GM18520 (cell line): Measurements from ENCODE around the gene TRAPPC4.

Experiments
- ATAC-seq: cut with Tn5 transposase; IDR thresholded peaks from one replicate; pipeline ENCODE4 v1.9.1; 2021; ENCODE audit not compliant: unreplicated experiment

TRAPPC4 gene

DNA sequence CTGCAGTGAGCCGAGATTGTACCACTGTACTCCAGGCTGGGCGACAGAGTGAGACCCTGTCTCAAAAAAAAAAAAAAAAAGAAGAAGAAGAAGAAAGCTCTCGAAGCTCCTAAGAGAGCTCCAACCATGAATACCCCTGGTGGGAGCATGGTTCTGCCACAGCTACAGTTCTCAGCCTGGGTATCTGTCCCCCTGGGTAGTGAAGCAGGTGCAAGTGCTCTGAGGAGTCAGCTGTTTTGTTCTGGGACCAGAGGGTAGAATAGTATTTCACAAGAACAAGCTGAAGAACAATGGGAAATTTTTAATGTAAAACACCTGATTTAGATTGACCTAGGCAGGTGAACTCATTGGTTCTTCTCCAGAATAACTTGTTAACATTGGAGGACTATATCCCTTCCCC, 42.7 kb downstream of the TRAPPC4 start:
- ATAC-seq = no peak

DNA sequence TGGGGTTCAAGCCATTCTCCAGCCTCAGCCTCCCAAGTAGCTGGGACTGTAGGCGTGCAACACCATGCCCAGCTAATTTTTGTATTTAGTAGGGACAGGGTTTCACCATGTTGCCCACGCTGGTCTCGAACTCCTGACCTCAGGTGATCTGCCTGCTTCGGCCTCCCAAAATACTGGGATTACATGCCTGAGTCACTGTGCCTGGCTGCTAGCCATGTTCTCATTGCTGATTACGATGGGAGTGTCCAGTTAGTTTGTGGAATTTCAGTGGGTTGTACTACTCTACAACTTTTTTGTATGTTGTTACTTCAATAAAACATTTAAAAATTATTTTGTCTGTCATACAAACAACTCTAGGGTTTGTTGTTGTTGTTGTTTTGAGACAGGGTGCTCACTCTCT, 44.2 kb downstream of the TRAPPC4 start:
- no peak for ATAC-seq

DNA sequence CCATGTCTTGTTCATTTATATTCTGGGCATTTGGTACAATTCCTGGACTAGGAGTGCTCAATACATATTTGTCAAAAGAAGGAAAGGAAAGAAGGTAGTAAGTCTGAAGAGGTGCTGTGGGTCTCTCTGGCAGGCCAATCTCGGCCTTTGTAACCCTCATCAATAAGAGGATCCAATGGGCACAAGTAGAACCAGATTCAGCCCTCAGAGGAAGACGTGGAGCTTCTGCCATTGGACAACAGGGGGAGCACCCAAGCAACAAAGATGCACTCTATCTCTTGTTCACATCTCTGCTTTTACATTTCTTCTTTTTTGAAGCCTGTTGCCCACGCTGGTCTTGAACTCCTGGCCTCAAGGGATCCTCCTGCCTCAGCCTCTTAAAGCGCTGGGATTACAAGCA, 46.8 kb downstream of the TRAPPC4 start:
- ATAC-seq = no peak

DNA sequence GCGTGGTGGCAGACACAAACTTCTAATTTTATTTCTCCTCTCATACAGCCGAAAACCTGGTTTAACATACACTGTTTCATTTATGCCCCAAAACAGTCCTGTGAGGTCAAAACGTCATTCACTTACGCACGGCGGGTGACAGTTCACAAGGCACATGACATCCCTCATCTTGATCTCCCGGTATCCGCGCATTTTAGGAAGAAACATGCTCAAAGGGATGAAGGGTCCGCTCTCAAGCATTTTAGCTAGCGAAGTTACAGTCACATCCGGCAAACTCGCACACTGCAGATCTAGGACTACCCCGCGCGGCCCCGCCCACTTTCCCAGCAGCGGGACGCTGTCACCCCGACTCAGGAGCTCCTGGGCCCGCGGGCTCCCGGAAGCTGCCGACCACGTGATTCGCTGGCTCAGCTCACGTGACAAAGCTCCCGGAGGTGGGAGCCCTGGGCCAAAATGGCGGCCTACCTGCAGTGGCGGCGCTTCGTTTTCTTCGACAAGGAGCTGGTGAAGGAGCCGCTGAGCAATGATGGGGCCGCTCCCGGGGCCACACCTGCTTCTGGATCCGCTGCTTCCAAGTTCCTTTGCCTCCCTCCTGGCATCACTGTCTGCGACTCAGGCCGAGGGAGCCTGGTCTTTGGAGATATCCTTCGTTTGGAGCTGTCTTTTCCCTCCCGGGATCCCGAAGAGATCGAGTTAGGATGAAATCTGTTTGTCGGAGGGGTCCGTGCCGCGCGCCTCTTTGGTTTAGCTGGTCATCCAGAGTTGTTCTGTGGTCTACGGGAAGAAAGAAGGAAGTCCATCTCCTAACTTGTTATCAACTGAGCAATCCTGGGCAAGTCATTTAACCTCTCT, 49.0 kb downstream of the TRAPPC4 start, which contains the start of gene VPS11:
Gene VPS11, plus strand, starts transcription at position 448 of the 852 bp plus-strand sequence. Its CDS starts 6 bp downstream, at position 454.
- peak; percentile 91 for ATAC-seq
